ENCODE data around the gene ABCC12. TPM values are rescaled to one million over a fixed set of nuclear protein-coding genes. Genes with fewer than 3 reads are reported as not detected.
A peak's percentile ranks its signal among the peaks of the same experiment; 100 is the strongest.

Gene ABCC12
- total RNA-seq, result not detected

DNA sequence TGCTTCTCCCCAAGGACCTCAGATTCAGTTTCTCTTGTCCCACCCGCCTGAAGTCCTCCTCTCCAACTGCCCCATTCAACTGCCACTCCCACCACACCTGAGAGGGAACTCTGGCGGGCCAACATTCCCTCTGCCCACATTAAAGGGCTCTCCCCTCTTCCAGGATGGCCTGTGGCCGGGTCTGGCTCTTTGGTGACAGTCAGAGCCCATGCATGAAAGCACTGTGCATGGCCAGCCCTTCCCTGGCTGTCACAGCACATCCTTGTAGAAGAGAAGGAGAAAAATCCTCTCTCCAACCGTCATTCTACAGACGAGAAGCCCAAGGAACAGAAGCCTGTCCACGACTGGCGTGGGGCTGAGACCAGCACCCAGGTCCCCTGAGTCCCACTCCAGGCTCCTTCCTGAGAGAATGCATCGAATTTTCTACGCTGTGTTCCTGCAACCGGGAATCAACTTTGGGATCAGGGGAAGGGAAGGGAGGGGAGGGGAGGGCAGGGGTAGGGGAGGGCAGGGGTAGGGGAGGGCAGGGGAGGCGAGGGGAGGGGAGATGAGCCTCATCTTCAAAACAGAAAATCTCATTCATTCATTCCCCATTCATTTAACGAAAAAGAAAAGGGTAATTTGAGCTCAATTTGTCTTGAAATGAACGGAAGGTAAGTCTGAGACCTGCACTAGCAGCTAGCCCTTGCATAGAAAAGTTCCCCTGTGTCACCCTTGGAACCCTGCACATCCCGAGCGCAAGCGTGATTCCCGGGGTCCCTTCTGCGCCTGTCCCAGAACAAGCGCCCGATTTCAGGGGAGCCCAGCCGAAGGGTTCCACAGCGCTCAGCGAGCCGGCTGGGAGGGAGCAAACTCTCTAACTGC, at the start of gene ABCC12:
Gene ABCC12 (minus strand): TSS at position 68 of the 864 bp plus-strand sequence. CDS start 9,569 bp downstream, outside the sequence.
- TF ChIP-seq, protein P1, sequence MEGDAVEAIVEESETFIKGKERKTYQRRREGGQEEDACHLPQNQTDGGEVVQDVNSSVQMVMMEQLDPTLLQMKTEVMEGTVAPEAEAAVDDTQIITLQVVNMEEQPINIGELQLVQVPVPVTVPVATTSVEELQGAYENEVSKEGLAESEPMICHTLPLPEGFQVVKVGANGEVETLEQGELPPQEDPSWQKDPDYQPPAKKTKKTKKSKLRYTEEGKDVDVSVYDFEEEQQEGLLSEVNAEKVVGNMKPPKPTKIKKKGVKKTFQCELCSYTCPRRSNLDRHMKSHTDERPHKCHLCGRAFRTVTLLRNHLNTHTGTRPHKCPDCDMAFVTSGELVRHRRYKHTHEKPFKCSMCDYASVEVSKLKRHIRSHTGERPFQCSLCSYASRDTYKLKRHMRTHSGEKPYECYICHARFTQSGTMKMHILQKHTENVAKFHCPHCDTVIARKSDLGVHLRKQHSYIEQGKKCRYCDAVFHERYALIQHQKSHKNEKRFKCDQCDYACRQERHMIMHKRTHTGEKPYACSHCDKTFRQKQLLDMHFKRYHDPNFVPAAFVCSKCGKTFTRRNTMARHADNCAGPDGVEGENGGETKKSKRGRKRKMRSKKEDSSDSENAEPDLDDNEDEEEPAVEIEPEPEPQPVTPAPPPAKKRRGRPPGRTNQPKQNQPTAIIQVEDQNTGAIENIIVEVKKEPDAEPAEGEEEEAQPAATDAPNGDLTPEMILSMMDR (IDR thresholded peaks at IDR 0.05), result no peak
- H3K4me3 ChIP-seq, result no peak within 1 kb of the TSS
- no peak within 1 kb of the TSS for H3K9ac ChIP-seq (ENCODE audit: low read depth in 2 of 2, low read length in 2 of 2)
- H3K27me3 ChIP-seq, result no peaks in the 10 kb centered on the region
- H3K36me3 ChIP-seq, result no peaks in the 10 kb centered on the region
- H3K27ac ChIP-seq, result no peak within 1 kb of the TSS
- H3K4me1 ChIP-seq, result no peaks in the 10 kb centered on the region
- DNase-seq, result no peak
- H3K9me3 ChIP-seq, result no peaks in the 10 kb centered on the region
- intact Hi-C loops (cut with DNase I), result loop anchor here (5.0 kb wide), 1 partner anchor 1014 kb away; the partner anchor contains the start of gene NETO2

DNA sequence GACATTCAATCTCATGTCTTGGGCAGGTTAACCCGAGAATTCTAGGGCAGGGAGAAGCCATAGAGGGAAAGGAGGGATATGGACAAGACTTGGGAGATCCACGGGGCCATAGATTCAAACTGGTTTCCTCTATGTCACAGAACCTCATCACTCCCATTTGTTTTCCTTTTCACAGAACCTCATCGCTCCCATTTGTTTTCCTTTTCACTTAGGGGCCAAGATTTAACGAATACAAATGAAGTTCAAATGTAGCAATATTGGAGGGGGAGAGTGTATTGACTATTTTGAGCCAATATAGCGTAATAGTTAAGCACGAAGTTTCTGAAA, 49.0 kb upstream of the ABCC12 start:
- Histone ChIP-seq H3K27me3 (no peaks in the 10 kb centered on the region), H3K27ac (no peak overlapping the region), H3K4me3 (no peak overlapping the region), H3K9ac (ENCODE audit: low read depth in 2 of 2, low read length in 2 of 2) (no peak overlapping the region), H3K9me3 (no peaks in the 10 kb centered on the region), H3K36me3 (no peaks in the 10 kb centered on the region), H3K4me1 (no peaks in the 10 kb centered on the region)
- TF ChIP-seq, protein P1 (IDR thresholded peaks at IDR 0.05), result no peak
- no peak for DNase-seq
- intact Hi-C loops (cut with DNase I), result no loop called here

DNA sequence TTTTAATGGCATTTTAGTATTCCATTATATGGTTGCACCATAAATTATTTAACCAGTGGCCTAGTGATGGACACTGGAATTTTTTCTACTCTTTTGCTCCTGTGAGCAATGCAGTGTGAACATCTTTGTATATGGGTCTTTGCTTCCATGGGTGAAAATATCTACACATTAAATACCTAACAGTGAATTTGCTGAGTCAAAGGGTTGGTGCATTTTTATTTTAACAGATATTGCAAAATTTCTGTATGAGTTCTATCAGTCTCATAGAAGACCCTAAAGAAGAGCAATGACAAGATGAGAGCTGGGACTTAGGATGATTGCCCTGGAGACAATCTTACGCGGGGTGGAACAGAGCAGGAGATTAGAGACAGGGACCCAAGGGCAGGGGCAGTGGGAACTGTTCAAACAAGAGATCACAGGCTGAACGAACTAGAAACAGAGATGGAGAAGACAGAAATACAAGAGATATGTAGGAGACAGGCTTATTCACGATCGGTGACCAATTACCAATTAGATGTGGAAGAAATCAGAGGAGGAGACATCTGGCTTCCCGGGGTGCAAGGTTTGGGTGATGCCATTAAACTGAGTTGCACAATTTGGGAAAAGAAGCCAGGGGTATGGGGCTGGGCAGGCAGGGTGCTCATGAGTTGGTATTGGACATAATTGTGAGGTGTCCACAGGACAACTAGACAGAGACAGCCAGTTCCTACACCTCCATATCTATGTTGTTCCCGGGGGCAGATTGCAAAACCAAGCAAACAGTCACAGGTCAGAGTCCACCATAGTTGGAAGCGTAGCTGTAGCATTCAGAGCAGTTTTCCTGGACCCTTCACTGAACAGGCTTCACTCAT, 48.4 kb upstream of the ABCC12 start:
- intact Hi-C loops (cut with DNase I), result no loop called here
- TF ChIP-seq, protein P1 (IDR thresholded peaks at IDR 0.05), result no peak
- H3K9me3 ChIP-seq, result no peaks in the 10 kb centered on the region
- no peak overlapping the region for H3K27ac ChIP-seq
- no peaks in the 10 kb centered on the region for H3K4me1 ChIP-seq
- H3K27me3 ChIP-seq, result no peaks in the 10 kb centered on the region
- no peak overlapping the region for H3K4me3 ChIP-seq
- no peaks in the 10 kb centered on the region for H3K36me3 ChIP-seq
- DNase-seq, result peak; percentile 61
- H3K9ac ChIP-seq (ENCODE audit: low read depth in 2 of 2, low read length in 2 of 2), result no peak overlapping the region

GRCh38 chr16:48201515-48202201, 45.9 kb upstream of the ABCC12 start:
- no peaks in the 10 kb centered on the region for H3K4me1 ChIP-seq
- no peaks in the 10 kb centered on the region for H3K36me3 ChIP-seq
- no peak overlapping the region for H3K9ac ChIP-seq (ENCODE audit: low read depth in 2 of 2, low read length in 2 of 2)
- no peaks in the 10 kb centered on the region for H3K27me3 ChIP-seq
- H3K27ac ChIP-seq, result no peak overlapping the region
- H3K9me3 ChIP-seq, result no peaks in the 10 kb centered on the region
- TF ChIP-seq, protein P1 (IDR thresholded peaks at IDR 0.05), result no peak
- no peak overlapping the region for H3K4me3 ChIP-seq
- intact Hi-C loops (cut with DNase I), result no loop called here
- no peak for DNase-seq

GRCh38 chr16:48197294-48197693, 41.5 kb upstream of the ABCC12 start:
- TF ChIP-seq, protein P1 (IDR thresholded peaks at IDR 0.05), result no peak
- H3K9ac ChIP-seq (ENCODE audit: low read depth in 2 of 2, low read length in 2 of 2), result no peak overlapping the region
- no peaks in the 10 kb centered on the region for H3K36me3 ChIP-seq
- DNase-seq, result no peak
- no peaks in the 10 kb centered on the region for H3K9me3 ChIP-seq
- no peaks in the 10 kb centered on the region for H3K27me3 ChIP-seq
- H3K4me3 ChIP-seq, result no peak overlapping the region
- H3K27ac ChIP-seq, result no peak overlapping the region
- no peaks in the 10 kb centered on the region for H3K4me1 ChIP-seq
- intact Hi-C loops (cut with DNase I), result no loop called here
